ENCODE measurements around the gene LINS1. TPM values are rescaled to one million over a fixed set of nuclear protein-coding genes. Genes with fewer than 3 reads are reported as not detected.
A peak's percentile ranks its signal among the peaks of the same experiment; 100 is the strongest.

The LINS1 gene
- total RNA-seq, 1 donor from 2014 or later = 6.8 TPM

DNA sequence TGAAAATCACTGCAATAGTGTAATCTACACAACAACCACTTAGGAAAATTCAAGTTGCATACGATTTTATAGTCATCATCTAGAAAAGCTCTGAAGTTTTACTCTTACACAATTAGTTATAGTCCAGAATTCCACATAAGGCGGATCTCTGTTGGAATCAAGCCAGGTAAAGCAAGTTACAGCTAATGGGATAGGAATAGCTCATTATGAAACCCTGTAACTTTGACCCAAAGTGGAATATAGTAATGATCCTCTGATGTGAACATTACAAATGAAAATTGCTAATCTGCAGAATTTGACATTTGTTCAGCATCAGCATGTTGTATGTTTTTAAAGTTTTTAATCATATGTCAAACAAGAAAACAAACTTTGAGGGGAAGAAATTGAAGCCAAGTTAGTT lies 77.7 kb downstream of the LINS1 start:
- ATAC-seq (ENCODE audit: poor library complexity) (no peak), DNase-seq (no peak)
- intact Hi-C loops (cut with DNase I) = no loop called here

DNA sequence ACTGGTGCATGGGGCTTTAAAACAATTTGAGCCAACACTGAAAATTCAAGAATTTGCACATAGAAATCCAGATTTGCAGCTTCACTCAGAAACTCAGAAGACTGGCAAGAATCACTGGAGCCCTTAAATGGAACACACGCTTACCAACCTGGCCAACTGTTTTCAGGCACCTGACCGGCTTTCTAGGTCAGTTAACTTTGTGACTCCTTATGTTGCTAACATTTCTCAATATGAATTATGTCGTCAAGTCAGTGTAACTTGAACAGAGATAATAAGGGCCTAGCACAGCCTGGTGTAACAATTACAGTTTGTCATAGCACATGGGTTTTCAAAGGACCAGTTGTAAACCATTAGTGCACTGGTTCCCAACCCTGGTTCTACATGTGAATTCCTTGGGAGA lies 80.1 kb downstream of the LINS1 start:
- DNase-seq (no peak), ATAC-seq (ENCODE audit: poor library complexity) (no peak)
- intact Hi-C loops (cut with DNase I) = no loop called here

DNA sequence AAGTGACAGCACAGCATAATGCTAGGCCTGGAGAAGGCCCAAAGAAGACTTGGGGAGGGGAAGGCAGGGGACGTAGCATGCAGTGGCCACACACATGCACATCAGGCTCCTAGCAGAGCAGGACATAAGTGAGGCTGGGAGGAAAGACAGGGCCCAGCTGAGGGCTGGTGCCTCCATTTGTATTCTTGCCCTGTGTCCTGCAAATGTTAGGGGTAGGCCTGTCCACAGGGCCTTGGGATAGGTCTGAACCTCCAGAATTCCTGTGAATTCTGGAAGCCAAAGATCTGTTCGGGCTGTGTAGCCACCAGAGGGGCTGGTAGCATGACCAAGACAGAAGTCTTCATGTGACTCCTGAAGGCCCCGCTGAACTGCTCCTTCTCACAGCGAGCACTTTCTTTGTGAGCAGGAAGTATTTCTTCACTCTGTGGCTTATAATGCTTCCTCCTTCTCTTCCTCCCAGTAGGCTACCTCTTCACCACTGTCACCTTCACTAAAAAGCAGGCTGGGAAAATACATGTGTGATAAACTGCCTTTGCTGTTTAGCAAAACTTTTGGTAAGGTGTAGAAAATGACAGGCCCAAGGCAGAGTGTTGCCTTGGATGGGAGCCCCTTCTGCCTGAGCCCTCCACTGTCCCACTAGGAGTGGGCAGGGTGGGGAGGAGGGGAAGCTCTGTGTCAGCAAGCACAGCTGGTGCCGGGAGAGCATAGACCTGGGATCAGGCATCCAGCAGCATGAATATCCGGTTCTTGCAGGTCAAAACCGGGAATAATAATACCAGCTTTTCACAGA lies 81.7 kb downstream of the LINS1 start:
- DNase-seq = no peak
- intact Hi-C loops (cut with DNase I) = no loop called here
- peak; percentile 33 for ATAC-seq (ENCODE audit: poor library complexity)

DNA sequence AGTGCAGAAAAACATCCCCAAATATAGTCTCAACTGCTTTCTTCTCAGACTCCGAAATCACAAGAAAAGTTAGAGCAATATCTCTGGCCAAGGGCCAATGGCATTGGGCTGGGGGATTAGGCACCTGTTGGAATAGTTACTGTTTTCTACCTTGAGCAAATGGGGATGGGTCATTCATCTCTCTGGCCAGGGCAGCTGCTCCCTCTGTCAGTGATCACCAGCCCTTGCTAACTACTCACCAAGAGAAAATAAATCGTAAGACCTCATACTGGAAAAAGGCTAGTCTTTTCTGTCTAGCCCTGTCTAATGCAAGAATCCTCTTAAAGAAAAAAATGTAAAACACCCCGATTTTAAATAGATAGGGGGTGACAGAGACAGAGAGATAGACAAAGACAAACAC lies 84.1 kb downstream of the LINS1 start:
- no peak for DNase-seq
- ATAC-seq (ENCODE audit: poor library complexity) = no peak
- intact Hi-C loops (cut with DNase I) = no loop called here

Other genes starting within 250 kb of the LINS1 start
- not detected for gene CERS3, start 73.2 kb downstream of the LINS1 start, total RNA-seq
- gene ASB7, start 405 bp upstream of the LINS1 start, total RNA-seq = 5.1 TPM